H1 (cell line): ENCODE results near the gene GPSM1. TPM values are rescaled to one million over a fixed set of nuclear protein-coding genes. Genes with fewer than 3 reads are reported as not detected.

Experiments used
- CTCF ChIA-PET: fragments of 300-600 bp; sonication (Branson Sonifier 250); formaldehyde crosslinking; loops from one replicate; lab custom pipeline; 2021; ENCODE audit not compliant: partially characterized antibody; lab: Charles Lee
- POLR2A ChIA-PET: fragments of 300-600 bp; sonication (Branson Sonifier 250); formaldehyde crosslinking; loops from one replicate; lab custom pipeline; 2021; ENCODE audit warnings: inconsistent platforms; ENCODE audit not compliant: partially characterized antibody; lab: Charles Lee
- DNase-seq, 2 experiments: peaks; one replicate each; pipeline versions ENCODE4 v3.0.0 to v3.0.0-alpha.2; 2010 to 2022; ENCODE audit warnings: low spot score in 2 of 2, low read depth in 1 of 2, mixed read lengths in 1 of 2
- FAIRE-seq: peaks from 2 replicates; lab custom pipeline; 2011; peaks lifted over from hg19 to GRCh38; lab: Jason Lieb, UNC
- H2AFZ ChIP-seq: 2 replicates; pipeline ENCODE4 v1.8.1; 2012; ENCODE audit warnings: low read length, inconsistent platforms
- H2AK5ac ChIP-seq: 2 replicates; pipeline ENCODE4 v1.6.1; 2013; ENCODE audit warnings: low read depth, low read length
- H2BK120ac ChIP-seq: replicated peaks from 2 replicates; pipeline ENCODE3; 2013; ENCODE audit warnings: low read depth, low read length, inconsistent platforms
- H2BK12ac ChIP-seq: 2 replicates; pipeline ENCODE4 v1.6.1; 2013; ENCODE audit warnings: low read depth, low read length
- H2BK15ac ChIP-seq: 2 replicates; pipeline ENCODE4 v1.6.1; 2013; ENCODE audit warnings: low read length
- H2BK20ac ChIP-seq: 2 replicates; pipeline ENCODE4 v1.6.1; 2013; ENCODE audit warnings: low read length
- H2BK5ac ChIP-seq: 2 replicates; pipeline ENCODE4 v1.6.1; 2013; ENCODE audit warnings: low read depth, low read length
- H3K14ac ChIP-seq: 2 replicates; pipeline ENCODE4 v1.6.1; 2013; ENCODE audit warnings: inconsistent platforms; ENCODE audit not compliant: insufficient read length
- H3K18ac ChIP-seq: 2 replicates; pipeline ENCODE4 v1.6.1; 2013; ENCODE audit warnings: low read length; ENCODE audit errors: extremely low read depth
- H3K23ac ChIP-seq: 2 replicates; pipeline ENCODE4 v1.6.1; 2013; ENCODE audit warnings: inconsistent platforms; ENCODE audit not compliant: insufficient read length
- H3K23me2 ChIP-seq: 2 replicates; pipeline ENCODE4 v1.6.1; 2013; ENCODE audit warnings: low read depth, low read length
- H3K27ac ChIP-seq: 2 replicates; pipeline ENCODE4 v1.6.1; 2011; ENCODE audit warnings: low read depth, low read length, inconsistent platforms
- H3K27me3 ChIP-seq, 4 experiments: replicated peaks in 1 of 4; 1 replicate in 1 of 4; 2 replicates in 3 of 4; pipeline versions ENCODE4 v1.6.1 to v1.8.1; 2011 to 2013; ENCODE audit warnings: low read length in 3 of 4, mild to moderate bottlenecking in 3 of 4, inconsistent platforms in 2 of 4, mixed read lengths in 2 of 4, moderate library complexity in 1 of 4; ENCODE audit not compliant: control insufficient read depth in 3 of 4, insufficient read depth in 3 of 4; ENCODE audit errors: extremely low read depth in 1 of 4
- H3K36me3 ChIP-seq, 4 experiments: 2 replicates each; pipeline versions ENCODE4 v1.6.1 to v1.8.1; 2011 to 2013; ENCODE audit warnings: mild to moderate bottlenecking in 4 of 4, low read length in 3 of 4, moderate library complexity in 2 of 4, control low read depth in 1 of 4, inconsistent platforms in 1 of 4; ENCODE audit not compliant: insufficient read depth in 4 of 4, control insufficient read depth in 2 of 4
- H3K4ac ChIP-seq: replicated peaks from 2 replicates; pipeline ENCODE3; 2013; ENCODE audit warnings: low read length, low read depth, mixed read lengths, inconsistent platforms; ENCODE audit not compliant: insufficient read length
- H3K4me1 ChIP-seq, 4 experiments: replicated peaks in 1 of 4; 1 replicate in 1 of 4; 2 replicates in 3 of 4; pipeline versions ENCODE4 v1.6.1 to v1.8.1; 2011 to 2013; ENCODE audit warnings: low read length in 3 of 4, inconsistent platforms in 2 of 4, mixed read lengths in 1 of 4; ENCODE audit not compliant: insufficient read depth in 4 of 4, control insufficient read depth in 3 of 4
- H3K4me2 ChIP-seq, 2 experiments: 2 replicates each; pipeline versions ENCODE4 v1.6.1 to v1.8.1; 2011 to 2013; ENCODE audit warnings: low read depth in 2 of 2, low read length in 2 of 2, control low read depth in 1 of 2, inconsistent platforms in 1 of 2, mild to moderate bottlenecking in 1 of 2; ENCODE audit not compliant: insufficient read depth in 1 of 2
- H3K4me3 ChIP-seq, 4 experiments: fragments of 200-600, 300-600 bp in 1 of 4; sonication (generic), shearing (Covaris generic), sonication (Bioruptor Twin) in 1 of 4; 2 replicates each; pipeline versions ENCODE4 v1.5.1 to v1.8.1; 2011 to 2016; ENCODE audit warnings: low read length in 4 of 4, low read depth in 3 of 4, control low read depth in 2 of 4, inconsistent platforms in 2 of 4, mild to moderate bottlenecking in 2 of 4, mixed read lengths in 1 of 4, moderate library complexity in 1 of 4; ENCODE audit not compliant: insufficient read depth in 2 of 4; ENCODE audit errors: extremely low read depth in 1 of 4
- H3K56ac ChIP-seq: replicated peaks from 2 replicates; pipeline ENCODE3; 2013; ENCODE audit warnings: low read depth, mild to moderate bottlenecking, mixed read lengths, low read length, inconsistent platforms; ENCODE audit not compliant: insufficient read length
- H3K79me1 ChIP-seq: 2 replicates; pipeline ENCODE4 v1.6.1; 2013; ENCODE audit warnings: low read depth, low read length, control low read depth
- H3K79me2 ChIP-seq, 2 experiments: 2 replicates each; pipeline versions ENCODE4 v1.6.1 to v1.8.1; 2012 to 2013; ENCODE audit warnings: low read length in 2 of 2, mild to moderate bottlenecking in 2 of 2, inconsistent platforms in 1 of 2; ENCODE audit not compliant: insufficient read depth in 2 of 2, control insufficient read depth in 1 of 2
- H3K9ac ChIP-seq, 4 experiments: replicated peaks in 1 of 4; 1 replicate in 1 of 4; 2 replicates in 3 of 4; pipeline versions ENCODE4 v1.6.1 to v1.8.1; 2011 to 2013; ENCODE audit warnings: low read depth in 3 of 4, low read length in 3 of 4, control low read depth in 2 of 4, mild to moderate bottlenecking in 2 of 4, moderate library complexity in 2 of 4, inconsistent platforms in 1 of 4; ENCODE audit errors: extremely low read depth in 1 of 4
- H3K9me3 ChIP-seq, 2 experiments: 2 replicates each; pipeline versions ENCODE4 v1.6.1 to v1.8.1; 2012 to 2013; ENCODE audit warnings: mild to moderate bottlenecking in 2 of 2, moderate library complexity in 2 of 2, control low read depth in 1 of 2, inconsistent platforms in 1 of 2, low read depth in 1 of 2, low read length in 1 of 2, mixed read lengths in 1 of 2; ENCODE audit not compliant: insufficient read depth in 2 of 2
- H4K20me1 ChIP-seq, 2 experiments: replicated peaks in 1 of 2; 2 replicates each; pipeline versions ENCODE3 to v1.8.1; 2011 to 2013; ENCODE audit warnings: inconsistent platforms in 2 of 2, low read length in 2 of 2, mild to moderate bottlenecking in 1 of 2; ENCODE audit not compliant: insufficient read depth in 2 of 2, control insufficient read depth in 1 of 2
- H4K5ac ChIP-seq: 2 replicates; pipeline ENCODE4 v1.6.1; 2013; ENCODE audit warnings: low read length, low read depth, mixed read lengths, inconsistent platforms; ENCODE audit not compliant: insufficient read length
- H4K8ac ChIP-seq: 2 replicates; pipeline ENCODE4 v1.8.0; 2013; ENCODE audit warnings: mild to moderate bottlenecking, moderate library complexity, low read length, inconsistent platforms; ENCODE audit not compliant: insufficient read depth; ENCODE audit errors: extremely low read depth
- H4K91ac ChIP-seq: replicated peaks from 2 replicates; pipeline ENCODE3; 2013; ENCODE audit warnings: low read length, mixed read lengths, inconsistent platforms; ENCODE audit not compliant: insufficient read length
- CEBPB ChIP-seq: IDR thresholded peaks from 2 replicates; pipeline ENCODE4 v1.6.1; 2012; ENCODE audit warnings: low read depth, low read length
- CTBP2 ChIP-seq: IDR thresholded peaks from 2 replicates; pipeline ENCODE4 v1.7.0; 2011; ENCODE audit warnings: borderline replicate concordance, mild to moderate bottlenecking, moderate library complexity, mixed read lengths, low read length; ENCODE audit not compliant: insufficient read depth, insufficient read length
- EZH2 ChIP-seq: fragments of 200-600 bp; sonication (generic); IDR thresholded peaks from 2 replicates; pipeline ENCODE4 v1.7.1; 2012; ENCODE audit warnings: low read depth, mild to moderate bottlenecking, moderate library complexity, low read length, inconsistent platforms; ENCODE audit not compliant: severe bottlenecking
- GABPA ChIP-seq: IDR thresholded peaks from 2 replicates; pipeline ENCODE4 v1.6.1; 2011; ENCODE audit warnings: mild to moderate bottlenecking, low read length, moderate library complexity, borderline replicate concordance; ENCODE audit not compliant: insufficient read depth
- HDAC2 ChIP-seq, 2 experiments: fragments of 300-600 bp in 1 of 2; sonication (generic) in 1 of 2; IDR thresholded peaks; 2 replicates each; pipeline ENCODE4 v1.6.1; 2011 to 2012; ENCODE audit warnings: low read depth in 2 of 2, low read length in 2 of 2, mild to moderate bottlenecking in 2 of 2, moderate library complexity in 2 of 2, borderline replicate concordance in 1 of 2, inconsistent platforms in 1 of 2
- JUN ChIP-seq: IDR thresholded peaks from 2 replicates; pipeline ENCODE4 v1.6.1; 2011; ENCODE audit warnings: low read depth, mild to moderate bottlenecking, improper control_type of control experiment, low read length
- RXRA ChIP-seq: IDR thresholded peaks from 2 replicates; pipeline ENCODE4 v1.6.1; 2011; ENCODE audit warnings: low read depth, mild to moderate bottlenecking, low read length, moderate library complexity; ENCODE audit not compliant: insufficient read depth
- SUZ12 ChIP-seq: fragments of 200-600 bp; sonication (generic); IDR thresholded peaks from 2 replicates; pipeline ENCODE4 v1.6.1; 2012; ENCODE audit warnings: mild to moderate bottlenecking, inconsistent platforms, low read length, moderate library complexity, mixed read lengths
- WGBS, 2 experiments: shearing (Covaris generic) in 1 of 2; methylation state at CpG; one replicate each; pipeline versions ENCODE4 v1.1.6 to v1.1.7; 2013 to 2015; ENCODE audit warnings: low lambda C conversion rate in 2 of 2, mixed read lengths in 2 of 2, inconsistent platforms in 1 of 2, low coverage in 1 of 2, missing lambda C conversion rate in 1 of 2; ENCODE audit not compliant: insufficient replicate concordance in 2 of 2, insufficient coverage in 1 of 2, insufficient read length in 1 of 2; ENCODE audit errors: extremely low coverage in 1 of 2, missing lambda C conversion rate in 1 of 2; 5-methylcytosine and 5-hydroxymethylcytosine counted together
- polyA plus RNA-seq, 7 experiments: library from polyadenylated mRNA; depleted of rRNA in 3 of 7; stranded (reverse) in 5 of 7; unstranded in 2 of 7; fragments of >200 nt in 5 of 7; fragments of 200-250 nt in 2 of 7; gene quantifications; 1 replicate in 5 of 7; 2 replicates in 1 of 7; 4 replicates in 1 of 7; pipeline versions ENCODE4 v1.2.1 to v1.2.3, GENCODE V29; 2011 to 2013; ENCODE audit warnings: missing spikeins in 2 of 7, mixed read lengths in 2 of 7
- total RNA-seq: library from RNA; stranded (reverse); fragmentation: NEBNext Ultra II Directional; extraction: Animal tissue kit (Norgen Biotek cat#: 25700); gene quantifications from 2 replicates; pipeline ENCODE4 v1.2.1, GENCODE V29; 2021

Gene GPSM1
- total and polyA plus RNA-seq, 2 of the 8 experiments (the other 6 are each of a cell fraction or from before 2014, with no cell fraction given): 12.8 to 18.0 TPM

DNA sequence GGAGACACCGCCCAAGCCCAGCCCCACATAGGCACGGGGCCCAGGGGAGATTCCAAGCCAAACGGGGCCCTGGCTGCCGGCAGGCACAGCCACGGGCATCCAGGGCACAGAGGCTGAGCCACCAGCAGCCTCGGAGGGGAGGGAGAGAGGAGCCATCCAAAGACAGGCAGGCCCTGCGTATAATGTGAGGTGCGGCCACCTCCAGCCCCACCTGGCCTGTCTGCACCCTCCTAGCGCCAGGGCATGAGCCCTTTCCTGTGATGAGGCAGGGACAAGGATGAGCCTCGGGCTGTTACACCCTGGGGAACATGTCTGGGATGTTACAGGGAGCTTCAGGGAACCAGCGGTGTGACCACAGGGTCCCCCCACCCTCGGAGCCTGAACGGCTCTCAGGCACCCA, 22.4 kb upstream of the GPSM1 start:
- Histone ChIP-seq H3K4me1 (no peaks in the 10 kb centered on the region; a peak in 1 of 7 replicates), H2BK12ac (no peak overlapping the region), H3K56ac (no peak overlapping the region), H3K36me3 (no peaks in the 10 kb centered on the region; a peak in 1 of 8 replicates), H3K4me2 (no peak overlapping the region), H3K27ac (no peak overlapping the region), H3K9ac (no peak overlapping the region), H2BK15ac (no peak overlapping the region), H2BK120ac (no peak overlapping the region), H2AFZ (no peak overlapping the region), H3K9me3 (no peaks in the 10 kb centered on the region), H3K18ac (no peak overlapping the region), H3K79me1 (no peaks in the 10 kb centered on the region; the same call in 1 of the 2 replicates), H3K23me2 (peaks cover 23% of the 10 kb centered on the region), H3K23ac (no peak overlapping the region), H3K79me2 (no peaks in the 10 kb centered on the region), H3K27me3 (no peaks in the 10 kb centered on the region; a peak in 1 of 7 replicates), H2BK5ac (no peak overlapping the region), H2BK20ac (no peak overlapping the region), H4K91ac (no peak overlapping the region), H3K4ac (no peak overlapping the region), H4K5ac (no peak overlapping the region), H4K20me1 (peaks cover 0 to 19% of the 10 kb centered on the region in 2 experiments), H4K8ac (peak overlapping the region; percentile 21; the same call in 1 of the 2 replicates), H3K4me3 (no peak overlapping the region), H3K14ac (no peak overlapping the region), H2AK5ac (no peak overlapping the region)
- WGBS, 2 experiments: 95% methylated on average over 10 of the region's 13 CpGs; no CpG with 5 or more reads in 1 of the 2 experiments
- TF ChIP-seq JUN (no peak), EZH2 (no peak), GABPA (no peak), CTBP2 (no peak), RXRA (no peak), SUZ12 (no peak), CEBPB (no peak), HDAC2 (IDR thresholded peaks at IDR 0.05; ENCODE audit: borderline replicate concordance in 1 of 2, low read depth in 2 of 2, low read length in 2 of 2) (no peak)
- no peak for FAIRE-seq
- ChIA-PET POLR2A (interaction anchor here (0.6 kb wide), 1 partner anchor 47 kb away, joined by 3 read pairs; no protein-coding TSS in a partner anchor), CTCF (interaction anchor here (0.5 to 2.0 kb wide), 6 partner anchors 13 to 493 kb away, joined by 3 to 8 read pairs (median 4); partner anchors contain the start of gene DNLZ)
- DNase-seq: no peak
